Tibial nerve (tissue), 4 donors: ENCODE data around the gene FCSK. TPM values are rescaled to one million over a fixed set of nuclear protein-coding genes. Genes with fewer than 3 reads are reported as not detected.
A peak's percentile ranks its signal among the peaks of the same experiment; 100 is the strongest.
"Not testable (repeated sequence)": the region's sequence is repeated elsewhere in the genome, so short reads cannot be mapped to it uniquely, and the experiment has no call there.

Experiments used
- DNase-seq, 2 donors: peaks; one replicate each; pipeline ENCODE4 v3.0.0-alpha.2; 2019; ENCODE audit warnings: low spot score in 2 of 2
- H3K27ac ChIP-seq, 4 donors: fragments of 200-600 bp; sonication (generic) in 3 of 4; one replicate each; pipeline ENCODE4 v1.5.1; 2017 to 2019; ENCODE audit warnings: mild to moderate bottlenecking in 1 of 4
- H3K27me3 ChIP-seq, 2 donors: fragments of 200-600 bp; sonication (generic) in 1 of 2; one replicate each; pipeline versions ENCODE4 v1.5.1 to v1.6.0; 2017 to 2019
- H3K36me3 ChIP-seq, 3 donors: fragments of 200-600 bp; sonication (generic); one replicate each; pipeline ENCODE4 v1.5.1; 2018 to 2019
- H3K4me1 ChIP-seq, 4 donors: fragments of 200-600 bp; sonication (generic) in 3 of 4; one replicate each; pipeline ENCODE4 v1.5.1; 2017 to 2019
- H3K4me3 ChIP-seq, 4 donors: fragments of 200-600 bp; sonication (generic) in 3 of 4; one replicate each; pipeline ENCODE4 v1.5.1; 2017 to 2019; ENCODE audit warnings: mild to moderate bottlenecking in 1 of 4, moderate library complexity in 1 of 4
- H3K9me3 ChIP-seq, 4 donors: fragments of 200-600 bp; sonication (generic) in 3 of 4; one replicate each; pipeline ENCODE4 v1.5.1; 2017 to 2019
- EP300 ChIP-seq, 2 donors: sonication (generic); formaldehyde crosslinking; IDR thresholded peaks; one replicate each; pipeline ENCODE4 v1.6.1; 2017; ENCODE audit warnings: antibody characterized with exemption in 2 of 2, mild to moderate bottlenecking in 1 of 2
- POLR2A ChIP-seq, 2 donors: fragments of 450-650 bp; IDR thresholded peaks; one replicate each; pipeline ENCODE4 v1.6.1; 2017; ENCODE audit warnings: antibody characterized with exemption in 2 of 2, mild to moderate bottlenecking in 2 of 2, moderate library complexity in 2 of 2
- WGBS, 2 donors: methylation state at CpG; one replicate each; pipeline ENCODE4 v1.1.5; 2018; 5-methylcytosine and 5-hydroxymethylcytosine counted together
- total RNA-seq, 4 donors: library from RNA; depleted of rRNA; stranded (reverse); fragments of >200 nt; gene quantifications; one replicate each; pipeline ENCODE4 v1.1.0, GENCODE V29; 2016
- TF ChIP-seq, protein P1 (sequence below), 5 experiments: fragments of 200-600 bp in 3 of 5; fragments of 450-650 bp in 2 of 5; sonication (generic) in 3 of 5; IDR thresholded peaks; one replicate each; pipeline ENCODE4 v1.5.1; 2016 to 2019; ENCODE audit warnings: antibody characterized with exemption in 5 of 5, mild to moderate bottlenecking in 3 of 5, moderate library complexity in 2 of 5

FCSK gene
- total RNA-seq, 4 donors from 2014 or later = 21.3 to 53.1 (median 37.9) TPM

DNA sequence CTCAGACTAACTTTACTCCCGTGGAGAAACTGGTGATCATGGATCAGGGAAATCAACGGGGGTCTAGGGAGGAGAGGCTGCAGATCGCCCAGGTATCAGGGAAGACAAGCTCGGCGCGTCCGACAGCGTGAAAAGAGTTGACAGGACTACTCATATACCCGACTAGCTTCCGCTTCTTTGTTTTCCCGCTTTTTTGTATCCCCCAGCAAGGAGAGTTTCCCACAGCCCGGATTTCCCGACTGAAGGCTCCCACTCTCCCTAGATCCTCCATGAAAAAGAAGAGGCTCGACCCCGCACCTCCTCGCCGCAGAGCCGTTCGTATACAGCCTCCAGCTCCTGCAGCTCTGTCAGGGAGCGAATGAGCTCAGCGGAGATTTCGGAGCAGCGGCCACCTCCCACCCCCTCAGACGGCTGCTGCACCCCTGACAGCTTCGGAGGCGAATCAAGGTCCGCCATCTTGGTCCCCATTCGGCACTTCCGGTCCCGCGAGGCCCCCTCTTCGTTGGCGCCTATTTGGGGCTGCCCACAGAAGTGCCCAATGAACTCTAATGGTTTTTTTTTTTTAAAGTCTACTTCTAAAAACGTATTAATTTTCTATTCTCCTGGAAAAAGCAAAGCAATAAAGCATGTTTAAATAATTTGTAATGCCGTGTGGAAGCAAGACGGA lies 68.8 kb downstream of the FCSK start, which contains the start of gene COG4:
Gene COG4 (minus strand): TSS at position 479 of the 667 bp plus-strand sequence. CDS start 11 bp downstream, at position 468.
- Histone ChIP-seq H3K36me3 (peaks cover 0 to 27% (median 0%) of the 10 kb centered on the region in 3 donors), H3K4me3 (peak within 1 kb of the TSS; percentile 69 to 83 (median 74)), H3K27me3 (no peaks in the 10 kb centered on the region), H3K27ac (peak within 1 kb of the TSS; percentile 60 to 94 (median 86)), H3K9me3 (no peaks in the 10 kb centered on the region), H3K4me1 (peaks cover 0 to 57% (median 25%) of the 10 kb centered on the region in 4 donors)
- DNase-seq = peak; percentile 70 to 87
- WGBS, 2 donors = 1% methylated on average over 36 of the region's 36 CpGs
- TF ChIP-seq POLR2A (IDR thresholded peaks at IDR 0.05) (peak in 1 of 2 donors; percentile 18), EP300 (IDR thresholded peaks at IDR 0.05) (peak; percentile 49 to 85)
- TF ChIP-seq, protein P1, sequence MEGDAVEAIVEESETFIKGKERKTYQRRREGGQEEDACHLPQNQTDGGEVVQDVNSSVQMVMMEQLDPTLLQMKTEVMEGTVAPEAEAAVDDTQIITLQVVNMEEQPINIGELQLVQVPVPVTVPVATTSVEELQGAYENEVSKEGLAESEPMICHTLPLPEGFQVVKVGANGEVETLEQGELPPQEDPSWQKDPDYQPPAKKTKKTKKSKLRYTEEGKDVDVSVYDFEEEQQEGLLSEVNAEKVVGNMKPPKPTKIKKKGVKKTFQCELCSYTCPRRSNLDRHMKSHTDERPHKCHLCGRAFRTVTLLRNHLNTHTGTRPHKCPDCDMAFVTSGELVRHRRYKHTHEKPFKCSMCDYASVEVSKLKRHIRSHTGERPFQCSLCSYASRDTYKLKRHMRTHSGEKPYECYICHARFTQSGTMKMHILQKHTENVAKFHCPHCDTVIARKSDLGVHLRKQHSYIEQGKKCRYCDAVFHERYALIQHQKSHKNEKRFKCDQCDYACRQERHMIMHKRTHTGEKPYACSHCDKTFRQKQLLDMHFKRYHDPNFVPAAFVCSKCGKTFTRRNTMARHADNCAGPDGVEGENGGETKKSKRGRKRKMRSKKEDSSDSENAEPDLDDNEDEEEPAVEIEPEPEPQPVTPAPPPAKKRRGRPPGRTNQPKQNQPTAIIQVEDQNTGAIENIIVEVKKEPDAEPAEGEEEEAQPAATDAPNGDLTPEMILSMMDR (IDR thresholded peaks at IDR 0.05) = no peak

DNA sequence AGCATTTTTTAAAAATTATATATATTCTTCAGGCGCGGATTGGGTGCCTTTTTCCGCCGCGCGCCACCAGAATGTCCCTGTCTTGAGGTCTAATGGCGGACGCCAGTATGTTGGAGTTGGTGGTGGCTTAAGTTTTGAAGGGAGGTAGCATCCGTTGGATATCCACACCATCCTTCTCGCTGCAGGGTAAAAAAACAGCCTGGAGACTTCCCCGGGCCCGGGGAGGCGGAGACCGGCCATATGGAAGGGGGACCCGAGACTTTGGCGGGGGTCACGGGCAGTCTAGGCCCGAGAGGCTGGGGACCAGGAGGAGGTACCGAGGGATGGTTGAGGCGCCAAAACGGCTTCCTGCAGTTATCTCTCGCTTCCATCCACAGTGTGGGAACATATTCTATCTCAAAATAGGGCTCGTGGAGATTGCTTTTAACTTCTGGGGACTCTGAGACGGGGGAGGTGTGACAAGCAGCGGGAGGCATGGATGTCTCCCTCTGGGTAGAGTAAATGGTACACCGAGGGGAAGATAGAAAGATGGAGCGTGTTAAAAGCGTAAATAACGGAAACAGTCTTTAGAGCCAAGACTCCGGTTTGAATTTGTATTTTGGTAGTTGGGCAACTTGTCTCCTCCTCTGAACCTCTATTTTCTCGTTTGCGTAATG lies 69.5 kb downstream of the FCSK start, which contains the start of gene SF3B3:
Gene SF3B3 (plus strand): TSS at position 74 of the 656 bp plus-strand sequence. CDS start 2,841 bp downstream, outside the sequence.
- WGBS, 2 donors = 1% methylated on average over 32 of the region's 32 CpGs
- TF ChIP-seq POLR2A (IDR thresholded peaks at IDR 0.05) (peak in 1 of 2 donors; percentile 41), EP300 (IDR thresholded peaks at IDR 0.05) (peak in 1 of 2 donors; percentile 85)
- TF ChIP-seq, protein P1 (IDR thresholded peaks at IDR 0.05) = no peak
- DNase-seq = peak; percentile 50 to 73
- Histone ChIP-seq H3K27me3 (no peaks in the 10 kb centered on the region), H3K4me1 (peaks cover 0 to 62% (median 25%) of the 10 kb centered on the region in 4 donors), H3K9me3 (no peaks in the 10 kb centered on the region), H3K27ac (peak within 1 kb of the TSS; percentile 60 to 94 (median 86)), H3K36me3 (peaks cover 0 to 27% (median under 1%) of the 10 kb centered on the region in 3 donors), H3K4me3 (peak within 1 kb of the TSS; percentile 69 to 83 (median 74))

- 0% methylated on average over 24 of the region's 24 CpGs for WGBS, 2 donors
- not testable (repeated sequence) for H3K27me3 ChIP-seq, H3K9me3 ChIP-seq
- DNase-seq = peak in 1 of 2 donors; percentile 14
- peak overlapping the region; percentile 69 to 83 (median 74) for H3K4me3 ChIP-seq
- H3K36me3 ChIP-seq = peaks cover 0 to 32% (median 3%) of the 10 kb centered on the region in 3 donors
- peak overlapping the region; percentile 60 to 94 (median 86) for H3K27ac ChIP-seq
- H3K4me1 ChIP-seq = peaks cover 0 to 68% (median 25%) of the 10 kb centered on the region in 4 donors
Measured at GRCh38 chr16:70524399-70524825, 70.0 kb downstream of the FCSK start.

DNA sequence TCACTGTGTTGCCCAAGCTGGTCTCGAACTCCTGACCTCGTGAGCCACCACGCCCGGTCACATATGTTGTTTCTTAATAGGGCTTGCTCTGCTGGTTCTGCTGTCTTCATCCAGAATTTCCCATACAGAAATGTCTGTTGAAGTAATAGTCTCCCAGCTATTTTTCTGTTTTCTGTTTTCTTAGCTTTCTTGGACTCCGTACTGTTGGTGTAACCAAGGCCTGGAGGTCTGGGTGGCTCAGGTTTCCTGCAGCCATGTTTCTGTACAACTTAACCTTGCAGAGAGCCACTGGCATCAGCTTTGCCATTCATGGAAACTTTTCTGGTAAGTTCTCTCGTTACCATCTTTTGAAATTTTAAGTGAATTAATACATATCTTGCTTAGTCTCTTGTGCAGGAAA lies 72.0 kb downstream of the FCSK start:
- TF ChIP-seq, protein P1 (IDR thresholded peaks at IDR 0.05) = no peak
- TF ChIP-seq EP300 (IDR thresholded peaks at IDR 0.05) (no peak), POLR2A (IDR thresholded peaks at IDR 0.05) (no peak)
- Histone ChIP-seq H3K27ac (no peak overlapping the region), H3K4me3 (no peak overlapping the region), H3K36me3 (peaks cover 2 to 50% (median 13%) of the 10 kb centered on the region in 3 donors), H3K27me3 (no peaks in the 10 kb centered on the region), H3K4me1 (peaks cover 0 to 71% (median 25%) of the 10 kb centered on the region in 4 donors), H3K9me3 (no peaks in the 10 kb centered on the region)
- no peak for DNase-seq
- WGBS, 2 donors = 81 to 82% methylated on average over 6 of the region's 6 CpGs

DNA sequence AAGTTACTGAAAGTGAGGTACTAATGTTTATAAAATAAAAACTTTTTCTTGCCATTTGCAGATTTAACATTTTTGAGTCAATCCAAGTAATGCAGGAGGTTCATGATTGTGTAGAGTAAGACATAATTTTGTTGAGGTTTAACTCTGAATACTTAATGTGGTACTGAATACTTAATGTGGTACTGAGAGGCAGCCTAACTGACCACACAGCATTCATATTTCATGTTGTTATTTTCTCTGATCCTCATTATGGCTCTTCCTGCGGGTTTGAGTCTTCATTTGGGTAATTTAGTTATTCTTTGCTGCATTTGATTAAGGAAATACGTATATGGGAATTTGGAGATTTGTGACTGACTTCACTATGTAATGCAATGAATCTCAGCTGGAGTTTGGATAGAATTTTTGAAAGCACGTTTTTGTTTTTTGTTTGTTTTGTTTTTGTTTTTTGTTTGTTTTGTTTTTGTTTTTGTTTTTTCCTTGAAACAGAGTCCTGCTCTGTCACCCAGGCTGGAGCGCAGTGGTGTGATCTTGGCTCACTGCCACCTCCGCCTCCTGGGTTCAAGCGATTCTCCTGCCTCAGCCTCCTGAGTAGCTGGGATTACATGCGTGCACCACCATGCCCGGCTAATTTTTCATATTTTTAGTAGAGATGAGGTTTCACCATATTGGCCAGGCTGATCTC lies 73.1 kb downstream of the FCSK start:
- TF ChIP-seq, protein P1 (IDR thresholded peaks at IDR 0.05) = no peak
- TF ChIP-seq EP300 (IDR thresholded peaks at IDR 0.05) (no peak), POLR2A (IDR thresholded peaks at IDR 0.05) (no peak)
- no peak for DNase-seq
- H3K4me3 ChIP-seq = no peak overlapping the region
- 65 to 73% methylated on average over 8 of the region's 8 CpGs for WGBS, 2 donors
- peaks cover 0 to 62% (median 21%) of the 10 kb centered on the region in 4 donors for H3K4me1 ChIP-seq
- H3K27me3 ChIP-seq = no peaks in the 10 kb centered on the region
- peaks cover 6 to 61% (median 13%) of the 10 kb centered on the region in 3 donors for H3K36me3 ChIP-seq
- H3K9me3 ChIP-seq = no peaks in the 10 kb centered on the region
- no peak overlapping the region for H3K27ac ChIP-seq
